ENCODE measurements around the gene ADGRA3.

The ADGRA3 gene

DNA sequence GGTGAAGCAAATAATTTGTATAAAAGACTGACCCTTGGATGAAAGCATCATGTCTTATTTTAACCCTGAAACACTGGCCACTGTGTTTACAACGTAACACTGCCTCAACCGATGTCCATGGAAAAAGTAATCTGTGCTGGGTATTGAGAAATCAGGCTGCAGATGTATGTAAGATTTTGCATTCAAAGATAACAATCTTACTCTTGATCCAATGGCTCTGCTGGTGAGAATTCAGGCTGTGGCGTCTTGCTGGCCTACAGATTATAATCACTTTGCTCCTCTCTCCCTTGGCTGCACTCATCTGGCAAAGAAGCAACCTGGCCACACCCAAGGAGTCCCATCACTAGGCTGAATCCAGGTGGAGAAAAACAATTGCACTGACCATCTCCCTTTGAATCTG, 7.5 kb downstream of the ADGRA3 start:
- DNase-seq (ENCODE audit: low spot score) = no peak

DNA sequence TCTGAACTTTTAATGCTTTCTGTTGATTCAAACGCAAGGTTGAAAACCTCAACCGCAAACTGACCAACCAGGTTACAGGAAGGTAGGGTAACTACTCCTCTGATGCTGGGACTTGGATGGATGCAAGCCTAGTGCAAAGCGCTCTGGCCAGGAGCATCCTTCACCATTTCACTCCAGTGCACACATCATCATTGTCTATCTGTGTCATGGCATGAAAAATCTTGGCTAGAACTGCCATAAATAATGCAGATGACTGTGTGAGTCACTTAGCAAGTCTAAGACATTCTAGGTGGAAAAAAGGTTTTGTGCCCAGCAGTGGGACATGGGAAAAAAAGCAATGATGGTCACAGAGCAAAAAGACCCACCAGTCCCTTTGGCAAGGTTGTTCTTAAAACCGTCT, 10.9 kb downstream of the ADGRA3 start:
- no peak for DNase-seq (ENCODE audit: low spot score)

DNA sequence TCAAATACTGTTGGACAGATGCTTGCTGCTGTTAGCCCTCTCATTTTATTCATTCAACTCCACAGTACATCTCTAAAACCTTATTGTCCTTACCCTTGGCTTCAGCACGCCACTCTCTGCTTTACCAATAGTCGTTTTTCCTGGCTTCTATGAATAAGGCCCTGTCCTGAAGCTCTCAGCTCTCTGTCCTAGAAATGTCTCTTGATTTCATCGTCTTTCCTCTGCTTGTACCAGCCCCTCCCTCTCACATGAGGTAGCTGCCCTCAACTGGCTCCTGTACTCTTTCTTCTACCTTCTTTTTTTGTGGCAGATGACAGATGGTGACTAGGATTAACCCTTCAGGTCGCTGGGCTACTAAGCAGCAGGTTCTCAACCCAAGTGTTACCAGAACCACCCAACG, 11.4 kb downstream of the ADGRA3 start:
- DNase-seq (ENCODE audit: low spot score) = no peak

DNA sequence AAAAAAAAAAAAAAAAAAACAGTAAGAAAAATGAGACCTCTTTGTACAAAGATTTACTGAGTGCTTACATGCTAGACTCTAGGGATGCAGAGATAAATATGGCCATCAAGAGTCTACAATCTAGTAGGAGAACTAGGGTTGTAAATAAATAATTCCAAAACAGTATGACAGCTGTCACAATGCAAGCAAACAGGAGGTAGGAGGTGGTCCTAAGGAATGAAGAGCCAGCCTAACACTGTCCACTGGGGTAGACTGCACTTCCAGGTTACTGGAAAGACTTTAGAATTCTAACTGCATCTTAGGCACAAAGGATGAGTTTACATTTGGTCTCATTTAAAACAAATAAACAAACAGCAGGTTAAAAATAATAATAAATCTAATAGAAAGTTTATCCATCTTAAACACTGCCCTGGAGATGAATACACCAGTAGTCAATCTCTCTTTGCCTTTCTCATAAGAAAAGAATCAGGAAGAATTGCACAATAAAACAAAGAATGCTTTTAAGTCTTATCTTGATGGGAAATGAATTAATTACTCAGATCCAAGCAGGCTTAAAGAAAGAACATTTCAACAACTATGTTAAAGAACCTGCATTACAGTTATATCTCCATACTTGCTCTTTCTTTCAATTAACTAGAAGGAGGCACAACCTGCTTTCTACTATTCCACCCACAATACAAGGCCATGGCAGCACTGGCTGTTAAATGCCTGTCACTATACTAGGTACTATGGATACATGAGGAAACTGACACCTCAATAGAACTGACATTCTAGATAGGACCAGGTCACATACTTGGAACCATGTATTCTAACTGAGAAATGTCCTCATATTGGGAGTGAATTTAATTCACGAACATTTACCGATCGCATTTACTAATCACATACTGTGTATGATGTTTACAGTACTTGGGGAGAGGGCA, 12.7 kb downstream of the ADGRA3 start:
- DNase-seq (ENCODE audit: low spot score) = no peak

DNA sequence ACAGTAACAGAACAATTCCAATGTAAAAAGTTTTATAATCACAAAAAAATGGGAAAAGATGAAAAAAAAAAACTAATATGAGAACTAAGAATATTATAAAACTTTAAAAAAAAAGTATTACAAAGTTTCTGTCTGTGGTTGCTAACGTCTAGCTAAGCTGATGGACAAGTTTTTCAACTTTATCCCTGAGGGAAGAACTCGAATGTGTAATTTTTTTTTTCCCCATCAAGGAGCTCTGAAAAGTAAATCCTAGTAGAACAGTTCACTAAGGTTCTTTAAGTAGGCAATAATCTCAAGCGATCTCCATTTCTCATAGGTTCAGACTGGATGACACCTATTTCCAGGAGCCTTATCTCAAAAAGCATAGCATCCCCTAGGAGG, 14.2 kb downstream of the ADGRA3 start:
- DNase-seq (ENCODE audit: low spot score) = no peak

DNA sequence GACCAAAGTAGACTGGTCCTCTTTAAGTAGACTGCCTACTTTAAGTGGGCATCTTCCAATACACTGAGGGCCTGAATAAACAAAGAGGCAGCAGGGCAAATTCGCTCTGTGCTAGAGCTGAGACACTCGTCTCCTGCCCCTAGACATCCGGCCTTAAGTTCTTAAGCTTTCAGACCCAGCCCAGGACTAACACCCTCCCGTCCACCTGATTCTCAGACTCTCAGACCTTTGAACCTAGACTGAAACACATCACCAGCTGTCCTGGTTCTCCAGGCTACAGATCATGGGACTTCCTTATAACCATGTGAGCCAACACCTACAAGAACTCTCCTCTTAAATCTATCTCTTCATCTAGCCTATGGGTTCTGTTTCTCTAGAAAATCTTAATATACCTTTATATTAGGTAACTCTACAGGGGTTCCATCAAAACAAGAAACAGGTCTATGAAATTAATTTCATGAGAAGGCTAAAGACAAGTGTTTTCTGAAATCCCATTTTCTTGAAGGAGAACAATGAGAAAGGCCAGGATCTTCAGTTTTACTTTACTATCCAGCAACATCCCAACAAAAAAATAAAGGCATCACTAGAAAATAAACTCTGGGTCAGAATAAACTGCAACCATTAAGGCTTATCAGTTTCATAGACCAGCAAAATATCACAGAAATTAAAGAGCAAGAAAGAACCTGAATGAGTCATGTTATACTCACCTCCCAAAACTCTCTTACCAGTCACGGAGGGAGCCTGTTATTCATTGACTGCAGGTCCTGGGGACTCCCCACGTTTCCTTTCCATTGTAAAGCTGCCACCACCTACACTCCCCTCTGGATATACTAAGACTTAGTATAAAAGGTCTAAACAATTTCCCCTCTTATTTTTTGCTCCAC, 14.8 kb downstream of the ADGRA3 start:
- DNase-seq (ENCODE audit: low spot score) = no peak

DNA sequence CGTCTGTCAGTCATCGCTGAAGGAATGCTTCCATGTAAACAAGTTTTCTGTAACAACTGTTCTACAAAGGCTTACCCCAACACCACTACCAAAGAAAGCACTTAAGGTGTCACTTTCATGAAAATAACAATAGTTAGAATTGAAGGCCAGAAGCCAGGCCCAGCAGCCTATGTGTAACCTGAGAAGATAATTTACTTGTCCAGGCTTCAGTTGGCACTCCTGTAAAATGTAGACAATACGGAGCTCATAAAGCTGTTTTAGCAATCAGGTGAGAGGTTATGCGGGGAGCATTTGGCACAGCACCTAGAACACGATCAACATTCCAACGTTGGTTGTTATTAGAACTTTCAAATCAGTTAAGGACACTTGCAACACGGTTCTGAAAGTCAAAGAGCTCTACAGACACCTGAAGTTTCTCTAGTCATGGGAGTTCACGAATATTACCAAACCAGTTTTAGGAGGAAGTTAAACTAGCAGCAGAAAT, 15.7 kb downstream of the ADGRA3 start:
- no peak for DNase-seq (ENCODE audit: low spot score)

DNA sequence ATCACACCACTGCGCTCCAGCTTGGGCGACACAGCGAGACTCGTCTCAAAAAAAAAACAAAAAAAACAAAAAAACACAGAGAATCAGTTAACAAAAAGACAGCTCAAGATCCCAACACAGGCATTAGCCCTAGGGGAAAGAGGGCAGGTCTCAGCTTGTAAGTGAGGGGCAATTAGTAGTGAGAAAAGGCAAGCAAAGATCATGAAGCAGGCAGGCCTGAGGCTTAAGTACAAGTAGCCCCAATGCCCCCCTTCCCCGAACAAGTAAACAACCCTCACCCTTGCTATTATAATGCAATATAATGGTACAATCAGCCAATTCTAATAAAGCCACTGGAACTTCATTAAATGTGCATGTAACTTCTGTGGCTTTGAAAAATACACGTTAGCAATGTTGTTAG, 17.0 kb downstream of the ADGRA3 start:
- DNase-seq (ENCODE audit: low spot score) = no peak

DNA sequence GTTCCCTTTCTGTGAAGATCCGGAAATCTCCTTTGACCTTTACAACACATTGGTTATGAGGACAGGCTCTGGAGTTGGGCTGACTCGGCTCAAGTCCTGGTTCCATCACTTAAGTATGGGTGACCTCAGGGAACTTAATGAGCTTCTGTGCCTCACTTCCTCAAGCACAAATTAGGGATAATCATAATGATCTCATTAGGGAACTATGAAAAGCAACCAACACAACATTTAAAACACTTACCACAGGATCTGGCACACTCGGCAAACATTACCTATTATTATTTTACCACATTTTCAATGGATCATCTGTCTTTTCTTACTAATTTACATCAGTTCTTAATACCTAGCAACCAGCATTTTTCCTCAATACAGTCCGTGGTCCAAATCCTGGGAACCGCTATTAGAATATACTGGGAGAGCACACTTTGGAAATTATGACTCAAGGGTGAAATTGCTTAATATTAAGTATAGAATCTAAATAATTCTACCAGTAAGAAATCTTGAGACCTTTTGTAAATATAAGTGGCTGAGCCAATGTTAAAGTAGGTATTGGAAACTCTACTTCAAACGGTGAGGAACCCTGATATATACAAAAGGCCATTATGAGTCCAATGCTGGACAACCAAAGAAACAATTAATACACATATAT, 19.6 kb downstream of the ADGRA3 start:
- DNase-seq (ENCODE audit: low spot score) = no peak

DNA sequence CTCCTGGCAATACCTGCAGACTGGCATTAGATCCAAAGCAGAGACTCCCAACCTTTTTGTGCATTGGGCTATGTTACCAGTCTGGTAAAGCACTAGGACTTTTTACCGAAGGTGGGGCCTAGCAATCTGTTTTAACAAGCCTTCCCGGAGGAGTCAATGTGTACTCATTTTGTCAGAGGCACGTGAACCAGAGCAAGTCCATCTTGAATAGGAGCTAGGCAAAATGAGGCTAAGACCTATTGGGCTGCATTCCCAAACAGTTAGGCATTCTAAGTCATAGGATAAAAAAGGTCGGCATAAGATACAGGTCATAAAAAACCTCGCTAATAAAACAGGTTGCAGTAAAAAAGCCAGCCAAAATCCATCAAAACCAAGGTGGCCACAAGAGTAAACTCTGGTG, 22.3 kb downstream of the ADGRA3 start:
- no peak for DNase-seq (ENCODE audit: low spot score)

DNA sequence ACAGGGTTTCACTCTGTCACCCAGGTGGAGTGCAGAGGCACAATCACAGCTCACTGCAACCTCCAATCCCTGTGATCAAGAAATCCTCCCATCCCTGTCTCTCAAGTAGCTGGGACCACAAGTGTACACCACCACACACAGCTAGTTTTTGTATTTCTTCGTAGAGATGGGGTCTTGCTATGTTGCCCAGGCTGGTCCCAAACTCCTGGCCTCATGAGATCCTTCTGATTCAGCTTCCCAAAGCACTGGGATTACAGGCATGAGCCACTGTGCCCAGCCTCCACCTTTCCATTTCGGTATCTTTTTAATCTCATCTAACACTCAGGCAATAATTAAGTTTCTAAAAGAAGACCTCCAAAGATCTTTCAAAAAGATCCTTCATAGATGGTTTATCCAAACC, 22.9 kb downstream of the ADGRA3 start:
- DNase-seq (ENCODE audit: low spot score) = no peak

DNA sequence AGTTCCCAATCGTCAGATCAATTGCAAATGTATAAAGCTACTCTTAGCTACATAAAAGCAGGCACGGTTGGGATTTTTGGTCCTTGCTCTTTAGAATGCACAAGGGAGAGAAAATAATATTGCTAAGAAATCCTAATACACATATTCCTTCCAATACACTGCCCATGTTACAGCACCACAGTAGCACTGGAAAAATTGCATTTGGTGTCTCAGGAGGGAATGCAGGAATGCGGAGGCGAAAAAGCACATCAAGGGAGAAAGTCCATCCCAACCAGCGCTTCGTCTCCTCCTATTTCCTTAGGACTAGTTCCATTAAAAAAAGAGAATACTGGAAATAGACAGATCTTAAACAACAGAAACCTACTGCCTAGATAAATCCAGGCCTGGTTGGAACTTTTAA, 23.9 kb downstream of the ADGRA3 start:
- no peak for DNase-seq (ENCODE audit: low spot score)

DNA sequence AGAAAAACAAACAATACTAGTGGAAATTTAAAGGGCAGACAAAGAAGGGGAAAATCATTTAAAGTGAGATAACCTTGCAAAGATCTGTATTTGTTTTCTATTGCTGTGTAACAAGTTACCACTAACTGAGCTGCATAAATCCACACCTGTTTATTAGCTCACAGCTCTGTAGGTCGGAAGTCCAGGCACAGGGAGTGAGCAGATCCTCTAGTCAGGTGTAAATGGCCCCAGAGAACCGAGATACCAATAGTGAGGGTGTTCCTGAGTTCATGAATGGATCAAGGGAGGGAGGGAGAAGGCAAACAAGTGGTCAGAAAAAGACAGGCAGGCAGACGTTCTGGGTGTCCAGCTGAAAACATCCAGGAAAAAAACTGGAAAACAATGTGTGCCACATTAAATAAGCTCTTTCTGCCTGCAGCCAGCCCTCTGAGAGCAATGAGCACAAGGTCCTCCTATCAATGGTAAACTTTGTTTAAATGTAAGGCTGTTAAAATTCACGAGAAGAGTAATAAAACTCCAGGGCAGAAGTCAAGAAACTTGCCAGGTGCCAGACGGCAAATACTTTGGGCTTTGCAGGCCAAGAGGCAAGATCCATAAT, 25.0 kb downstream of the ADGRA3 start:
- DNase-seq (ENCODE audit: low spot score) = no peak

DNA sequence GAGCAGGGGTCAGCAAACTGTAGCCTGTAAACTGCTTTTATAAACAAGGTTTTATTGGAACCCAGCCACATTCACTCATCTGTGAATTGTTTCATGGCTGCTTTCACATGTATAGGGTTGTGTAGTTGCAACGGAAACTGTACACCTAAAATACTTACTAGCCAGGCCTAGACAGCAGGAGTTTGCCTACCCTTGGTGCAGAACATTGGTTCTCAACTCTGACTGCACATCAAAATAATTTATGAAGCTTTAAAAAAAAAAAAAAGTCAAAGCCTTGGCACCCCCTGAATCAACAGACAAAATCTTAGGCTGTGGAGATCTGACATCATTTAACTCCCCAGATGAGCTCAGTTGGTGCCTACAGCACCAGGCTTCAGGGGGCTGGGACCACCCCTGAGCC, 27.8 kb downstream of the ADGRA3 start:
- no peak for DNase-seq (ENCODE audit: low spot score)

DNA sequence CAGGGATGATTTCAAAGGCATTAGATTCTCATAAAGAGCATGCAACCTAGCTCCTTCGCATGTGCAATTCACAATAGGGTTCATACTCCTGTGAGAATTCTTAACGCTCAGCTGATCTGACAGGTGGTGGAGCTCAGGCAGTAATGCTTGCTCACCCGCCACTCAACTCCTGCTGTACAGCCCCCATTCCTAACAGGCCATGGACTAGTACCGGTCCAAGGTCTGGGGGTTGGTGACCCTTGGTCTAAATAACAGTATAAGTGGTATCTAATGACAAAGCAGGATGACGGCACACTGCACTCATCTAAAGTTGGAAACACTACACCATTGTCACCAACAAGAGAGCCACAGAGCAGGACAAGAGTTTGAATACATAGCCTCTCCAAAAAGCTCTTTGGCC, 28.5 kb downstream of the ADGRA3 start:
- DNase-seq (ENCODE audit: low spot score) = no peak

DNA sequence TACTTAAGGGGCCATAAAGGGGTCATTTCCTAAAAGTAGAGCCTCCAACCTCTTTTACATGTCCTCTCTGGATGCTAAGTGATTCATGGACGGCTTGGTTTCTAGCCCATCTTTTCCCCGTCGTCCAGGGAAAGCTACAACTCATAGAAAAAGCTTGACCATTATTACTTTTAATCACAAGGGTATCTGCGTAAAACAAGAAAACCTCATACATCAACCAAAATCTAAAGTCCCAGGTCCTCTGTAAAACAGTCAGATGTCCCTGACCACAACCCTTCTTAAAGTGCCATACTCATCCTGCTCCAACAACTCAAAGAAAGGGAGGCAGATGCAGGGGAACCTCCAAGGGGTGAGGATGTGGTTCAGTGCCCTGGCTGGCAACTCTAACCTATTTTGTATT, 29.6 kb downstream of the ADGRA3 start:
- DNase-seq (ENCODE audit: low spot score) = no peak

DNA sequence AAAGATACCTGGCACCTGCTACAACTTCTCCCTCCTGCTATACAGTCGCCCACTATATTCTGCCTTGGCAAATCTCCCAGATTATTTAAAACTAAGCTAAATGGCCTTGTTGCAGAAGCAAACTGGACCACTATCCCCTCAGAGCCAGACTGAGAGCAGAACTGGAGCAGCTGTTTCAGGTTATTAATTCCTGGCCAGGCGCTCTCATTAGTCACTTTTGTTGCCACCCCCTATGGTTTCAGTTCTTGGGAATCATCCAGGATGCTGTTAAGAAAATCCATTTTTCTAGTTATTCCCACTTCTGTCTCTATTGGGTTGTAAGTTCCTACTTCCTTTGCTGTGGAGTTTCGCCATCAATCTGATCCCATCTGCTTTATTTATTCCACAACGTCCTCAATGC, 30.1 kb downstream of the ADGRA3 start:
- no peak for DNase-seq (ENCODE audit: low spot score)

DNA sequence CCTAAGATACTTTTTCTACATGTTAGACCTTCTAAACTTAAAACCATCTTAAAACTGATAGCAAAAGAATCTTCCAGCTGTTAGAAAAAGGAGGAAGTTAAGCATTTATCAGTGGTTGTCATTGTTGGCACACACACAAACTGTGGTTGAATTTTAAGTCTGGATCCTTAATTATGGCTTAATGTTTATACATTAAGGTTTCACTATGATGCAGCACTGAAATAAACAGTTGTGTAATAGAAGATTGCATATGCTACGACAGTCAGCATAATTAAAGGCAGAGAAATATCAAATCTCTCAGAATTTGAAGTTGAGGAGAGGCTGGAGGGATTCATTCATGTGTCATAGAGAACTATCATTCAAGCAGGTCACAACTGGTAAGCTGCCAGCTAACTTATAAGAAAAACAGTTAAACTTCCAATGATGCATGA, 32.3 kb downstream of the ADGRA3 start:
- no peak for DNase-seq (ENCODE audit: low spot score)

DNA sequence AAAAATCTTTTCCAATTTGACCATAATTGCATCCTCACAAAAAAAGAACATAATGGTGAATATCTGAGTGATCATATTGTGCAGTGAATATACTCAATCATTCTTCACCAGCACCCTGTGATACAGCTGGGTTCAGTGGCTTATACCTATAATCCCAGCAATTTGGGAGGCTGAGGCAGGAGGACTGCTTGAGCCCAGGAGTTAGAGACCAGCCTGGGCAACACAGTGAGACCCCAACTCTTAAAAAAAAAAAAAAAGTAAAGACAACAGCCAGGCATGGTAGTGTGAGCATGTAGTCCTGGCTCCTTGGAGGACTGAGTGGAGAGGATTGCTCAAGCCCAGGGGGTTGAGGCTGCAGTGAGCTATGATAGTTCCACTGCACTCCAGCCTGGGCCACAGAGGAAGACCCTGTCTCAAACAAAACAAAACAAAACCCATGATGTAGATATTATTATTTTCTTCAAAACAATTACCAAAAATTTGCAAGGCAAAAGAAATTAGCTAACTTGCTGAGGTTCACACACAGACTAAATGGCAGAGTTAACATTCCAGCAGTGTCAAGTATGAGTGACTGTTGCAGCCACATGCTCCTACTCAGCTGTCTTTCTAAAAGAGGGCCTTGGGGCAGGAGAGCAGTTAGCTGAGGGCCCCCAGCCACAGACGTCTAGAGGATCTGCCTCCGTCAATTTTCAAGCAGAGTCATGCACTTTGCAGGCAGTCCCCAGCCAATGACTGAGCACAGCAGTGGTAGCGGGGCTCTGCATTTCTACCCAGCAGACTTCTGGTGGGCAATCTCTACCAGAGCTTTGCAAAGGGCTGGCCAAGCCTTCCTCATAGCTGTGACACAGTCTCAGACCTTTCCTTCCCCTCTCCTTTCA, 33.4 kb downstream of the ADGRA3 start:
- DNase-seq (ENCODE audit: low spot score) = no peak

DNA sequence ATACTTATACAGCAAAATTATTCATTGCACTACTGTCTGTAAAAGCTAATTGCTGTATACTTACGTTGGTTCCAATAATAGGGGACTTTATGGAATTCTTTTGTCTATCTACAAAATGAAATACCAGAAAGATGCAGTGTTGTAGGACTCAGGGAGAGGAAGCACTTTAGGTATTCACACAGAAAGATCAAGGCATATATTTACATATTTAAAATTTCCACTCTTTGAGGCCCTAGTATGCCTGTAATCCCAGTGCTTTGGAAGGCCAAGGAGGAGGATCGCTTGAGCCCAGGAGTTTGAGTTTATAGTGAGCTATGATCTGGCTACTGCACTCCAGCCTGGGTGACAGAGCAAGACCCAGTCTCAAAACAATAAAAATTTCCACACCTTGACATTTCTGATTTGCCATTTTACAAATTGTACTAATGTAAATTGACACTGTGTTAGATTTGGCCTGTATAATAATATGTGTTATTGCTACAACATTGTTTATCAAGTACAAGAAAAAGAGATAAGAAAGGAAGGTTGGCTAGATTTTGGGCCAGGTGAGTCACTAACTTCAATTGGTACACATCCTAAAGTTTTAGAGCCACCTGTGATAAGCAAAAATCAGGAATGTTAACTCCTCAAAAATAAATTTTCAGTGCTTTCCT, 35.1 kb downstream of the ADGRA3 start:
- no peak for DNase-seq (ENCODE audit: low spot score)

DNA sequence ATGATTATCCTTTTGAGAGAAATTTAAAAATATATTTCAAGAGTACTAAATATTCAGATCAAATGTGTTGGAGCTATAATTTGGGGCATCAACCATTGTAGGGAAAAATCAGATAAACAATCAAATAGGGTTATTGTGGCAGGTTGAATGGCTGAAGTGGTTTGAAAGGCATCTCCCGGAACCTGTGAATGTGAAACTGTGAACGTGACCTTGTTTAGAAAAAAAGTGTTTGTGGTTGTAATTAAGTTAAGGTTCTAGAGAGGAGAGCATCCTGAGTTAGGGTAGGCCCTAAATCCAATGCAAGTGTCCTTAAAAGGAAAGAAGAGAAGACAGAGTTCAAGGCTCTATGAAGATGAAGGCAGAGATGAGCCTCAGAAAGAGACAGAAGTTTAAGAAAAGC, 37.4 kb downstream of the ADGRA3 start:
- no peak for DNase-seq (ENCODE audit: low spot score)

Data from putamen (tissue), 1 donor.